Measurements from ENCODE around the gene SLC12A7.

Gene SLC12A7

DNA sequence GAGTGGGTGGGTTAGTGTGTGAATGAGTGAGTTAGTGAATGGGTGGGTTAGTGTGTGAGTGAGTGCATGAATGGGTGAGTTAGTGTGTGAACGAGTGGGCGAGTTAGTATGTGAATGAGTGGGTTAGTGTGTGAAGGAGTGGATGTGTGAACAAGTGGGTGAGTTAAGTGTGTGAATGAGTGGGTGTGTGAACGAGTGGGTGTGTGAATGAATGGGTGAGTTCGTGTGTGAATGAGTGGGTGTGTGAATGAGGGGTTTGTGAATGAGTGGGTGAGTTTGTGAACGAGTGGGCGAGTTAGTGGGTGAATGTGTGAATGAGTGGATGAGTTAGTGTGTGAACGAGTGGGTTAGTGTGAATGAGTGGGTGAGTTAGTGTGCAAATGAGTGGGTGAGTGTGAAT is 69.2 kb downstream of the SLC12A7 start:
- TF ChIP-seq, protein P1, sequence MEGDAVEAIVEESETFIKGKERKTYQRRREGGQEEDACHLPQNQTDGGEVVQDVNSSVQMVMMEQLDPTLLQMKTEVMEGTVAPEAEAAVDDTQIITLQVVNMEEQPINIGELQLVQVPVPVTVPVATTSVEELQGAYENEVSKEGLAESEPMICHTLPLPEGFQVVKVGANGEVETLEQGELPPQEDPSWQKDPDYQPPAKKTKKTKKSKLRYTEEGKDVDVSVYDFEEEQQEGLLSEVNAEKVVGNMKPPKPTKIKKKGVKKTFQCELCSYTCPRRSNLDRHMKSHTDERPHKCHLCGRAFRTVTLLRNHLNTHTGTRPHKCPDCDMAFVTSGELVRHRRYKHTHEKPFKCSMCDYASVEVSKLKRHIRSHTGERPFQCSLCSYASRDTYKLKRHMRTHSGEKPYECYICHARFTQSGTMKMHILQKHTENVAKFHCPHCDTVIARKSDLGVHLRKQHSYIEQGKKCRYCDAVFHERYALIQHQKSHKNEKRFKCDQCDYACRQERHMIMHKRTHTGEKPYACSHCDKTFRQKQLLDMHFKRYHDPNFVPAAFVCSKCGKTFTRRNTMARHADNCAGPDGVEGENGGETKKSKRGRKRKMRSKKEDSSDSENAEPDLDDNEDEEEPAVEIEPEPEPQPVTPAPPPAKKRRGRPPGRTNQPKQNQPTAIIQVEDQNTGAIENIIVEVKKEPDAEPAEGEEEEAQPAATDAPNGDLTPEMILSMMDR (IDR thresholded peaks at IDR 0.05; ENCODE audit: low read depth, low read length), result no peak
- in situ Hi-C loops (cut with HindIII; ENCODE audit: low sequenced_read_pairs), result no loop called here
- no peak overlapping the region for H3K4me3 ChIP-seq (ENCODE audit: low read depth, low read length)
- no peak for DNase-seq (ENCODE audit: low read depth, low spot score)

DNA sequence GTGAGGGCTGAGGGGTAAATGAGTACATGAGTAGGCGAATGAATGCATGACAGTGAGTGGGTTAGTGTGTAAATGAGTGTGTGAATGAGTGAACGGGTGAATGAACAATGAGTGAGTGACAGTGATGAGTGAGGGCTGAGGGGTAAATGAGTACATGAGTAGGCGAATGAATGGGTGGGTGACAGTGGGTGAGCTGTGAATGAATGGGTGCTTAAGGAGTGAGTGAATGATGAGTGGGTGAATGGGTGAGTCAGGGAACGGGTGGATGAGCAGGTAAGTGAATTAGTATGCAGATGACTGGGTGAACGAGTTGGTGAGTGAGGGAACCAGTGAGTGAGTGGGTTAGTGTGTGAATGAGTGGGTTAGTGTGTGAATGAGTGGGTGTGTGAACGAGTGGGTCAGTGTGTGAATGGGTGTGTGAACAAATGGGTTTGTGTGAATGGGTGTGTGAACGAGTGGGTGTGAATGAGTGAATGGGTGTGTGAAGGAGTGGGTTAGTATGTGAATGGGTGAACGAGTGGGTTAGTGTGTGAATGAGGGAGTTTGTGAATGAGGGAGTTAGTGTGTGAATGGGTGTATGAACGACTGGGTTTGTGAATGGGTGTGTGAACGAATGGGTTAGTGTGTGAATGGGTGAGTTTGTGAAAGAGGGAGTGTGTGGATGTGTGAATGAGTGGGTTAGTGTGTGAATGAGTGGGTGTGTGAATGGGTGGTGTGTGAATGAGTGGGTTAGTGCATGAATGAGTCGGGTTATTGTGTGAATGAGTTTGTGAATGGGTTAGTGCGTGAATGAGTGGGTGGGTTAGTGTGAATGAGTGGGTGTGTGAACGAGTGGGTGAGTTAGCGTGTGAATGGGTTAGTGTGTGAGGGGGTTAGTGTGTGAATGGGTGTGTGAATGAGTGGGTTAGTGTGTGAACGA is 70.4 kb downstream of the SLC12A7 start:
- in situ Hi-C loops (cut with HindIII; ENCODE audit: low sequenced_read_pairs), result no loop called here

DNA sequence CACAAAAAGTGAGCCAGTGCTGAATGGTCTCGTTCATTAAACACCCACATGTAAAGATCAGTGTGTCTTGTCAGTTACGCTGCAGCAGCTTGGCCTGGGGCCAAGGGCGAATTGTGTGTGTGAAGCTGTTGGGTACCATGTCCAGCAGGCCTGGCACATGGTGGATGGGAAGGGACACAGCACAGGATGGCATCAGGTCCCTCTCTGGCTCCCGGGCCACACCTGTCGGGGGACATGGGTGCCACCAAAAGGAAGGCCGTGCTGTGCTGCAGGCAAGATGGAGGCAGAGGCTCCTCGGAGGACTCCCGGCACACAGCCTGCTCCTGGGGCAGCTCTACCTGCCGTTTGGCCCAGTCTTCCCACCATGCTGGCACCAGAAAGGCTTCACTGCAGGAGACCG is 71.3 kb downstream of the SLC12A7 start:
- TF ChIP-seq, protein P1 (IDR thresholded peaks at IDR 0.05; ENCODE audit: low read depth, low read length), result no peak
- H3K4me3 ChIP-seq (ENCODE audit: low read depth, low read length), result no peak overlapping the region
- DNase-seq (ENCODE audit: low read depth, low spot score), result no peak
- in situ Hi-C loops (cut with HindIII; ENCODE audit: low sequenced_read_pairs), result no loop called here

More for the DNA sequence above, 70.4 kb downstream of the SLC12A7 start:
- no peak for DNase-seq (ENCODE audit: low read depth, low spot score)
- H3K4me3 ChIP-seq (ENCODE audit: low read depth, low read length), result no peak overlapping the region
- TF ChIP-seq, protein P1 (IDR thresholded peaks at IDR 0.05; ENCODE audit: low read depth, low read length), result no peak

DNA sequence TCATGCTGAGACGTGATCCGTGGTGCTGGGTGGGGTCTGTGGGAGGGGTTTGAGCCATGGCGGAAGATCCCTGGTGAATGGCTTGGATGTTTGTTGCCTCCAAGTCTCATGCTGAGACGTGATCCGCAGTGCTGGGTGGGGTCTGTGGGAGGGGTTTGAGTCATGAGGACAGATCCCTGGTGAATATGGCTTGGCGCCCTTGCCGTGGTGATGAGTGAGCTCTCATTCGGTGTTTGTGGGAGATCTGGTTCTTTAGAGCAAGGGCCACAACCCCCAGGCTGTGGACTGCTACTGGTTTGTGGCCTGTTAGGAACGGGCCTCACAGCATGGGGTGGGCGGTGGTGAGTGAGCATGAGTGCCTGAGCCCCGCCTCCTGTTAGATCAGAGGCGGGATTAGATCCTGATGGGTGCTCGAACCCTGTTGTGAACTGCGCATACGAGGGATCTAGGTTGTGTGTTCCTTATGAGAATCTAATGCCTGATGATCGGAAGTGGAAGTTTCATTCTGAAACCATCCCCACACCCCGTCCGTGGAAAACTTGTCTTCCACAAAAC is 72.1 kb downstream of the SLC12A7 start:
- H3K4me3 ChIP-seq (ENCODE audit: low read depth, low read length), result no peak overlapping the region
- in situ Hi-C loops (cut with HindIII; ENCODE audit: low sequenced_read_pairs), result no loop called here
- DNase-seq (ENCODE audit: low read depth, low spot score), result no peak
- TF ChIP-seq, protein P1 (IDR thresholded peaks at IDR 0.05; ENCODE audit: low read depth, low read length), result no peak

DNA sequence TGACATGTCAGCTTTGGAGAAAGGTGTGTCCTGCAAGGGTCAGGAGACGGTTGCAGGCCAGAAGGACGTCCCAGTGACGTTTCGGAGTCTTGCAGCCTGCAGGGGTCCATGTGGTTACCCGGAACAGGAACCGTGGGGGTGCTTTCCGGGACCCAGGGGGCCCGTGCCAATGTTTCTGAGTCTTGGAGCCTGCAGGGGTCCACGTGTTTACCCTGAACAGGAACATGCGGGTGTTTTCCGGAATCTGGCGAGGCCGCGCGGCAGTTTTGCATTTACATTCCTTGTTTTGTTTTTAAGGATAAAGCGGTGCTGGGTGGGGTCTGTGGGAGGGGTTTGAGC is 72.7 kb downstream of the SLC12A7 start:
- in situ Hi-C loops (cut with HindIII; ENCODE audit: low sequenced_read_pairs), result no loop called here
- H3K4me3 ChIP-seq (ENCODE audit: low read depth, low read length), result no peak overlapping the region
- no peak for DNase-seq (ENCODE audit: low read depth, low spot score)
- TF ChIP-seq, protein P1 (IDR thresholded peaks at IDR 0.05; ENCODE audit: low read depth, low read length), result no peak

DNA sequence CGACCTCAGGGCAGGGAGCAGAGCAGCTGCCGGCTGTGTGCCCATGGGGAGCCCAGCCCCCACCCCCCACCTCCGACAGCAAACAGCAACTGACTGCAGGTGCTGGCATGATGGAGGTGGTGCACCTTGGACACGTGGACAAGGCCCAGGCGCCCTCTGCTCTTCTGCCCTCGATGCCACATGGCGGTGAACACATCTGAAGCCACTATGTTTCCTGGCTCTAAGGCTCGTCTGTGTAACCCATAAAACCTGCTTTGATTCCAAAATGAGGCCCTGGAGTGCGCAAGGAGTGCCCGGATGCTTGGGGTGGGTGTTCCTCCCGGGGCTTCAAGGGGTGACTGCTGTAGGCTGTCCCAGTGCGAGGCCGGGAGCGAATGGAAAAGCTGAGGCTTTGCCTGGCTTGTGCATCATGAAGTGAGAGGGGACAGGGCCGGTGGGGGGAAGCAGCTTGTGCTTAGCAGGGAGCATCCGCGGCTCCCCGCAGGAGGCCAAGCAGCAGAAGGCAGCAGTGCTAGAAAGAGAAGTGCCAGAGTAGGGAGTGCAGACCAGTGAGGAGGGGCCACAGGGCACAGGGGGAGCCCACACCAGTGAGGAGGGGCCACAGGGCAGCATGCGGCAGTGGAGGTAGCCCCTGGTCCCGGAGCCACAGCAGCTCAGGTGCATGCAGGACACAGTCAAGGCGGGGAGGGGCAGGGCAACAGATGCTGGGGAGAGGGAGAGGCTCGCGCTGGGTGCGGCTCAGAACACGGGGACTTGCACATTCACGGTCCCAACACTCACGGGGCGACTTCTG is 73.2 kb downstream of the SLC12A7 start:
- TF ChIP-seq, protein P1 (IDR thresholded peaks at IDR 0.05; ENCODE audit: low read depth, low read length), result no peak
- H3K4me3 ChIP-seq (ENCODE audit: low read depth, low read length), result no peak overlapping the region
- DNase-seq (ENCODE audit: low read depth, low spot score), result no peak
- in situ Hi-C loops (cut with HindIII; ENCODE audit: low sequenced_read_pairs), result no loop called here
